Caco-2 (cell line): Measurements from ENCODE around the gene TRAPPC14. TPM values are rescaled to one million over a fixed set of nuclear protein-coding genes. Genes with fewer than 3 reads are reported as not detected.
A peak's percentile ranks its signal among the peaks of the same experiment; 100 is the strongest.
"Not testable (repeated sequence)": the region's sequence is repeated elsewhere in the genome, so short reads cannot be mapped to it uniquely, and the experiment has no call there.

Experiments used
- BruUV-seq: library from RNA; stranded (reverse); fragments of 400-500 nt; replicated peaks from 2 replicates; lab custom pipeline; 2021; lab: Mats Ljungman, UMichigan
- CTCF ChIA-PET: fragments of 300-600 bp; sonication (Branson Sonifier 250); formaldehyde crosslinking; loops from one replicate; lab custom pipeline; 2022; ENCODE audit warnings: antibody characterized with exemption; lab: Charles Lee
- POLR2A ChIA-PET: fragments of 300-600 bp; sonication (Branson Sonifier 250); formaldehyde crosslinking; loops from one replicate; lab custom pipeline; 2022; ENCODE audit warnings: antibody characterized with exemption; lab: Charles Lee
- DNase-seq, 2 experiments: peaks; one replicate each; pipeline versions ENCODE4 v3.0.0 to v3.0.0-alpha.2; 2020 to 2022
- H3K27me3 ChIP-seq: replicated peaks from 2 replicates; pipeline ENCODE4 v1.6.0; 2011; ENCODE audit warnings: low read length; ENCODE audit not compliant: control insufficient read depth, insufficient read depth
- H3K36me3 ChIP-seq: 2 replicates; pipeline ENCODE4 v1.5.1; 2011; ENCODE audit warnings: low read length; ENCODE audit not compliant: control insufficient read depth, insufficient read depth
- H3K4me1 ChIP-seq: fragments of 250-450 bp; sonication (Bioruptor Pico); 2 replicates; pipeline ENCODE4 v1.5.1; 2020; ENCODE audit warnings: mild to moderate bottlenecking
- H3K4me3 ChIP-seq: 2 replicates; pipeline ENCODE4 v1.5.1; 2011; ENCODE audit warnings: low read depth, mild to moderate bottlenecking, control low read depth, low read length
- H3K9me3 ChIP-seq: fragments of 250-450 bp; sonication (Bioruptor Pico); 2 replicates; pipeline ENCODE4 v1.5.1; 2020; ENCODE audit warnings: mild to moderate bottlenecking, moderate library complexity
- H3K27ac Mint-ChIP-seq: one replicate; pipeline ENCODE4 v1.8.0; 2022; ENCODE audit warnings: mixed read lengths; ENCODE audit not compliant: unreplicated experiment
- H3K27me3 Mint-ChIP-seq: one replicate; pipeline ENCODE4 v1.8.0; 2022; ENCODE audit warnings: mixed read lengths; ENCODE audit not compliant: insufficient read depth, unreplicated experiment
- H3K36me3 Mint-ChIP-seq: one replicate; pipeline ENCODE4 v1.8.0; 2022; ENCODE audit warnings: mild to moderate bottlenecking, mixed read lengths; ENCODE audit not compliant: insufficient read depth, unreplicated experiment
- H3K4me1 Mint-ChIP-seq: one replicate; pipeline ENCODE4 v1.8.0; 2022; ENCODE audit warnings: low read depth, mixed read lengths; ENCODE audit not compliant: unreplicated experiment
- H3K4me3 Mint-ChIP-seq: one replicate; pipeline ENCODE4 v1.8.0; 2022; ENCODE audit warnings: mild to moderate bottlenecking, moderate library complexity, mixed read lengths; ENCODE audit not compliant: unreplicated experiment
- H3K9me3 Mint-ChIP-seq: one replicate; pipeline ENCODE4 v1.8.0; 2022; ENCODE audit warnings: mixed read lengths; ENCODE audit not compliant: unreplicated experiment
- CTCF ChIP-seq, 2 experiments: fragments of 200-600 bp in 1 of 2; IDR thresholded peaks; 1 replicate in 1 of 2; 2 replicates in 1 of 2; pipeline versions ENCODE4 v1.5.1 to v1.8.0; 2011 to 2022; ENCODE audit warnings: antibody characterized with exemption in 1 of 2, control low read depth in 1 of 2, inconsistent platforms in 1 of 2, low read depth in 1 of 2, low read length in 1 of 2, mild to moderate bottlenecking in 1 of 2, moderate library complexity in 1 of 2; ENCODE audit not compliant: insufficient read depth in 1 of 2, severe bottlenecking in 1 of 2, unreplicated experiment in 1 of 2
- intact Hi-C: fragments of 100-400 bp; cut with micrococcal nuclease; formaldehyde crosslinking; loops from one replicate; pipeline ENCODE4 v1.10.0; 2022; ENCODE audit not compliant: unreplicated experiment
- total RNA-seq: library from RNA; stranded (reverse); gene quantifications from 2 replicates; pipeline ENCODE4 v1.2.3, GENCODE V29; 2022

TRAPPC14 gene
- total RNA-seq, 1 experiment from 2014 or later: 23.2 TPM

- intact Hi-C loops: loop anchor here (1.0 kb wide), 2 partner anchors 10 to 17 kb away; no protein-coding TSS in a partner anchor
- Histone ChIP-seq H3K9me3 (no peaks in the 10 kb centered on the region), H3K27me3 (no peaks in the 10 kb centered on the region), H3K4me1 (peaks cover 15% of the 10 kb centered on the region), H3K36me3 (no peaks in the 10 kb centered on the region), H3K4me3 (no peak overlapping the region)
- POLR2A ChIA-PET: no interaction called here
- peak; percentile 59 to 61 for DNase-seq
- H3K4me1 Mint-ChIP-seq: peaks cover 18% of the 10 kb centered on the region
- peak in 1 of 2 experiments; percentile 4 for TF ChIP-seq CTCF (IDR thresholded peaks at IDR 0.05; ENCODE audit: insufficient read depth in 1 of 2, low read depth in 1 of 2, low read length in 1 of 2, severe bottlenecking in 1 of 2, unreplicated experiment in 1 of 2)
- no peaks in the 10 kb centered on the region for H3K27me3 Mint-ChIP-seq
- H3K4me3 Mint-ChIP-seq: peak overlapping the region; percentile 18
- no peaks in the 10 kb centered on the region for H3K9me3 Mint-ChIP-seq
- no TSS peak for BruUV-seq
- peak overlapping the region; percentile 1 for H3K27ac Mint-ChIP-seq
- H3K36me3 Mint-ChIP-seq: no peaks in the 10 kb centered on the region
- CTCF ChIA-PET: interaction anchor here (0.5 to 2.0 kb wide), 4 partner anchors 10 to 359 kb away, joined by 4 to 8 read pairs (median 6); no protein-coding TSS in a partner anchor
Measured at GRCh38 chr7:100200693-100201092, 42.2 kb upstream of the TRAPPC14 start.

- intact Hi-C loops: no loop called here
- H3K36me3 Mint-ChIP-seq: peaks cover 5% of the 10 kb centered on the region
- Histone ChIP-seq H3K9me3 (no peaks in the 10 kb centered on the region), H3K36me3 (no peaks in the 10 kb centered on the region), H3K27me3 (no peaks in the 10 kb centered on the region), H3K4me3 (no peak overlapping the region), H3K4me1 (peaks cover 15% of the 10 kb centered on the region)
- H3K4me3 Mint-ChIP-seq: no peak overlapping the region
- BruUV-seq: no TSS peak
- ChIA-PET CTCF (no interaction called here), POLR2A (no interaction called here)
- no peaks in the 10 kb centered on the region for H3K27me3 Mint-ChIP-seq
- no peaks in the 10 kb centered on the region for H3K9me3 Mint-ChIP-seq
- TF ChIP-seq CTCF (IDR thresholded peaks at IDR 0.05; ENCODE audit: insufficient read depth in 1 of 2, low read depth in 1 of 2, low read length in 1 of 2, severe bottlenecking in 1 of 2, unreplicated experiment in 1 of 2): no peak
- peaks cover 18% of the 10 kb centered on the region for H3K4me1 Mint-ChIP-seq
- H3K27ac Mint-ChIP-seq: no peak overlapping the region
- no peak for DNase-seq
Measured at GRCh38 chr7:100198266-100198665, 39.7 kb upstream of the TRAPPC14 start.

GRCh38 chr7:100195901-100196322 is 37.4 kb upstream of the TRAPPC14 start:
- H3K4me1 ChIP-seq, H3K36me3 Mint-ChIP-seq, H3K9me3 ChIP-seq, H3K9me3 Mint-ChIP-seq, H3K36me3 ChIP-seq, H3K27ac Mint-ChIP-seq, H3K4me3 ChIP-seq, H3K4me1 Mint-ChIP-seq, H3K27me3 ChIP-seq, H3K27me3 Mint-ChIP-seq, H3K4me3 Mint-ChIP-seq, BruUV-seq, POLR2A ChIA-PET, intact Hi-C loops, DNase-seq: not testable (repeated sequence)
- CTCF ChIA-PET: interaction anchor here (0.6 kb wide), 1 partner anchor 63 kb away, joined by 3 read pairs; no protein-coding TSS in a partner anchor
